GM21723 (cell line): ENCODE data around the gene NDEL1.

Experiments used
- ATAC-seq: cut with Tn5 transposase; IDR thresholded peaks from one replicate; pipeline ENCODE4 v1.9.1; 2021; ENCODE audit warnings: mild to moderate bottlenecking, moderate library complexity; ENCODE audit not compliant: unreplicated experiment

The NDEL1 gene

DNA sequence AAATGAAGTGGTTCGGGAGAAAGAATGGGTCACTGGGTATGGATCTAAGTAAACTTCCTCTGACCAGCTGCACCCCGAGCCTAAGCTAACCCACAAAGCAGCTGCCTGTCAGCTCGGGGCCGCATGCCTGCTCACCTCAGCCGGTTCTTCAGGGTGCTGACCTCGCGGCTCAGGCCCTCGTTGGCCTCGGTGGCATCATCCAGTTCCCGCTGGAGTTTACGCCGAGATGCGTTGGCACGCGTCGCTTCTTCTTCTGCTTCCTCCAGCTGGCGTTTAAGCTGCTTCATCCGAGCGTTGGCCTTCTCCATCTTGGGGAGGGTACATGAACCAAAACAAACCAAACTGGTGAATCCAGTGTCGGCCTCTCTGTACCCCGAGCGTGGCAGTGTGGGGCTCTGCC, 41.1 kb downstream of the NDEL1 start:
- no peak for ATAC-seq

- ATAC-seq = no peak
These were observed 41.5 kb downstream of the NDEL1 start for GRCh38 chr17:8477171-8477570.

DNA sequence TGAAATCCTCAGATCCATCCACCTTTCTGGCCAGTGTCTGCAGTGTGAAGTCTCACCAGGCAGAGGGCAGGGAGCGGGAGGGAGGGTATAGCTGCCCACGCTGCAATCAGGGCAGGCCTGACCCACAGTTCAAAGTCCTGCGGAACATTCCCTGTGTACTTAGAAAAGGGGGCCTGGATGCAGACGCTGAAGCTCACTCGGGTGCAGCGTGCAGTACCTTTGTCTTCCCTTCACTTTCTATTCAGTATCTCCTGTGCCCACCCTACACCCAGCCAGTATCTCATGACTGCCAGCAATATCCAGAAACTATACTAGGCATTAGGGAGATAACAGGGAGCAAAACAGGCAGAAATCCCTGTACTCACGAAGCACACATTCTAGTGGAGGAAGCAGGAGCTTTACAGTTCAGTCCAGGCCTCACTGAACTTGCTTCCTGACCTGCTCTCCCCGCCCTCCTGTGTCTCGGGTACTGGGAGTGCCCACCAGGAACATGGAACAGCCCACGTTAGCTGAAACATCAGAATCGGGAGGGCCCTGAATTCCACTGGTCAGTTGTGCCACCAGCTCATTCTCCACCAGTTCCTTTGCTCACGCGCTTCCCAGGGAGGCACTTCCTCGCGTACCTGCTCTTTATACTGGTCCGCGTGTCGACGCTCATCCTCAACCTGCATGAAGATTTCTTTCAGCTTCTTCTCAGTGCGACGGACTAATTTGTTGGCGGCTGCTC, 42.2 kb downstream of the NDEL1 start:
- ATAC-seq = no peak

DNA sequence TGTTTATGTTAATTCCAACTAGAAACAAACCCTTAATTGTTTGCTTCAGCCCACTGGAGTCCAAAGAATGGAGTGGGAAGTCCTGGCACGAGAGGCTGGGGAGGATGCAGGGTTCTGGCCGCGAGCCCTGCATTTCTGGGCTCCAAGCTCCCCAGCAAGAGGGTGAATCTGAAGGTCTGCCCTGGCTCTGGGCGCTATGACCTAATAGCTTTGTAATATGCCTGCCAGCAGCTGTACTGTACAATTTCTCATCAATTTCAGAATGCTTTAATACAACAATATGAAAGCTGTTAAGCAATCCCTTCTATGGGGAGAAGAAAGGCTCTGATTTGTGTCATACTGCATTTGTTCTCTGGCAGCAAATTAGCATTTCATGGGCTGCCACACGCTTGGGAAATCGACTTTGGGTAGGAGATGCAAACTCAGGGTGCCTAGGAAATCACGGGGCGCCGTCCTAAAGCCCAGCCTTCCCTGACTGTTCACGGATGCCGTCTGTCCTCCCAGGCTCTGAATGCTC, 43.8 kb downstream of the NDEL1 start:
- ATAC-seq = no peak

DNA sequence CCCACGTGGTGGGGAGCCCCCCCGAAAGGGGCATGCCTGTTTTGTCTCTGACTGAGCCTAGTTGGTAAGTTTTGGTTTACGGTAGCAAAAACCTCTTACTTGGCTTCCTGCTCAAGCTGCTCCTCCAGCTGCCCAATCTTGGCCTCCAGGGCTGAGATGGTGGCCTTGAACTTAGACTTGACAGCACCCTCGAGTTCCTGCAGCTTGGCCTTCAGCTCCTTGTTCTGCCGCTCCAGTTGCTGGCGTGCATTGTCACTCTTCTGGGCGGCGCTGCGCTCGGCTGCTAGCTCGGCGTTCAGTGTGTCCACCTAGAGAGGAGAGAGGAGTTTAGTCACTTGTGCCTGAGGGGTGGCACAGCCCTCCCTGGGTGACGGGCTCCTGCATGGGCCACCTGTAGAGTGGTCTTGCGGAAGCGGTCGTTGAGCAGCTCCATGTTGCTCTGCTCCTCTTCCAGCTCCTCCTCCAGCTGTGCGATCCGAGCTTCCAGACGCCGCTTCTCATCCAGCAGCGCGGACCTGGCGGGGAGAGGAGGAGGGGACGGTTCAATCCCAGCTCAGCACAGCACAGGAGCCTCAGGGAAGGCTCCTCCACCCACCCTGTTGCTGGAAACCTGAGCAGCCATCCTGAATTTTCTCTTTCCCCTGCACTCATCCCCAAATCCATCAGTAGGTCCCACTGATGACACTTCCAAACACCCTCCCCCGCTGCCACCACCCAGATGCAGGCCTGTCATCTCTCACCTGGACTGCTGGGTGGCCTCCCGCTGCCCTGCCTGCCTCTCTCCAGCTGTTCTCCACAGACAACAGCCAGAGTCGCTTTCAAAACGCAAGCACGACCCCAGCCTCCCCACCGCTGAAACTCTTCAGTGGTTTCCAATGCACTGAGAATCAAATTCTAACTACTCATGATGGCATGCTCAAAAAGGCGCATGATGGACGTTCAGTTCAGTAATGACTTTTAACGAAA, 44.6 kb downstream of the NDEL1 start:
- ATAC-seq = no peak

DNA sequence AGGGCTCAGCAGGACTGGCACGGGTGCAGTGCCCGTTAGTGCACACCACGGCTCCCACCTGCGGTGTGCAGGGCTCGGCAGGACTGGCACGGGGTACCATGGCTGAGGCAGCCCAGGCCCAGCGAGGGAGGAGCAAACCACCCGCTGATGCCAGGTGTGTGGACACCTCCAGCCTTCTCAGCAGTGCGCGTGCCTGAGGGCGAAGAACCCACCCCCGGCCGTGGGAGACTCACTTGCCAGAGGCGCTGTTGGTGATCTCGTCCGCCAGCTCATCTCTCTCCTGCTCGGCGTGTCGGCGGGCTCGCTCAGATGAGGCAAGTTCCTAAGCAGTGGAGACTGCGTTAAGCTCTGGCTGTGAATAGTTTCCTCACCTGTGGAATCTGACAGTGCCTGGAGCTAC, 45.4 kb downstream of the NDEL1 start:
- no peak for ATAC-seq

GRCh38 chr17:8481703-8482102, 46.0 kb downstream of the NDEL1 start:
- ATAC-seq = no peak

- no peak for ATAC-seq
These were observed 46.9 kb downstream of the NDEL1 start for GRCh38 chr17:8482546-8482945.

DNA sequence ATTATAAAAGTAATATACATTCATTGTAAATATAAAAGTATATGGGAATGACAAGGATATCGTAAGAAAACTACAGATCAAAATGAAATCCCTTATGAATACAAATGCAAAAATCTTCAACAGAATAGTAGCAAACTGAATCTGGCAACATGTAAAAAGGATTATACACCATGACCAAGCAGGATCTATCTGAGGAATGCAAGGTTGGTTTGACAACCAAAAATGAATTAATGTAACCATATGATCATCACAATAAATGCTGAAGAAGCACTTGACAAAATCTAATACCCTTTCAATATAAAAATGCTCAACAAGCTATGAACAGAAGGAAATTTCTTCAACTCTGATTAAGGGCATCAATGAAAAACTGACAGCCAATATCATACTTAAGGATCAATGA, 48.8 kb downstream of the NDEL1 start:
- ATAC-seq = no peak

GRCh38 chr17:8485491-8485890, 49.8 kb downstream of the NDEL1 start:
- no peak for ATAC-seq

DNA sequence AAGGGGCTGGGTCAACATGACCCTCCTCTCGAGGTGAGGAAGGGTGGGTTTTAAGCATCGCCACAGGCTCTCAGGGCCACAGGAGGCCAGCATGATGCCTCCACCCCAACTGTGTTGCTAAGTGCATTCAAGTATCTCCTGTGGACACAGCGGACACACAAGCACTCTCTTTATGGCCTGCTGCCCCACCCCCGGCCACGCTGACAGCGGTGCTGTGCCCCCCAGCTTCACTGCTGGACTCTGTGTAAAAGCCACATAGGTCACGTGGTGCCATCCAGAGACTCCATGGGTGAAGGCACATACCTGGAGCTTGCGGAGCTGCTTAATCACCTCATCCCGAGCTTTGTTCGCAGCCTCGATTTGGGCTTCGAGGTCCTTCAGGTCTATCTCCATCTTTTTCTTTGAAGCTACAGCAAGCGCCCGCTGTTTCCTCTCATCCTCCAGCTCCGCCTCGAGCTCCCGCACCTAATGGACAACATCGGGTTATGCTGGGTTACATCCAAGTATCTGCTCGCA, 51.5 kb downstream of the NDEL1 start:
- no peak for ATAC-seq

GRCh38 chr17:8487743-8488142, 52.1 kb downstream of the NDEL1 start:
- ATAC-seq = no peak

GRCh38 chr17:8488491-8488890, 52.8 kb downstream of the NDEL1 start:
- ATAC-seq = no peak

- no peak for ATAC-seq
These were observed 53.2 kb downstream of the NDEL1 start for GRCh38 chr17:8488901-8489300.

- ATAC-seq = no peak
These were observed 54.2 kb downstream of the NDEL1 start for GRCh38 chr17:8489841-8490240.

DNA sequence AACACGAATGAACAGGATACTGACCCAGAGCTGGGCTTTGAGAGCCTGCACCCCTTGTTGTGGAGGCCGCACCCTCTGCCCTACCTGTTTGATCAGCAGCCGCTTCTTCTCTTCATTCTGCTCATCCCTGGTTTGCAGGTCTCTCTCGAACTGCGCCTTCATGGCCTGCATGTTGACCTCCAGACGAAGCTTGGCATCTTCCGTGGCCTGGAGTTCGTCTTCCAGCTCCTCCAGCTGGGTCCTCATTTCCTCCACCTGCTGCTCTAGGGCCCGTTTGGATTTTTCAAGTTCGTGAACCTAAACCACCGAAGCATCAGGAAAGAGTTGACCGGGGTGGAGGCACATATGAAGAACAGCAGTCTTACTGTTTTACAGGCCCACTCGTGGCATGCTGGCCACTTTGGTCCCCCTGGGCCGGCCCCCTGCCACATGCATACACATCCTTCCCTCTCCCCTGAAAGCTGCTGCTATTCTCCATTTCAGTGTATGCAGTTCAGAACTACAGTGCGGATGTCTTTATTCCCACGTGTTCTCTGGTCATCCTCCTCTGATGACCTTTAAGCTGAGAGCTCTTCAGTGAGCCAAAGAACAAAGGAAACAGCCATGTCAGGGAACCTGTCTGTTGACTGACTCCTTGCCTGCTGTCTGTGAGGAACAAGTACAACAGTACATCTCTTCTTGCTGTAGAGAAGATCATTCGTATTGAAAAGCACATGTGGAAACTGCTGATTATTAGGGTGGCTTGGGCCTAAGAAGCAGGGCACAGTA, 54.8 kb downstream of the NDEL1 start:
- ATAC-seq = no peak

DNA sequence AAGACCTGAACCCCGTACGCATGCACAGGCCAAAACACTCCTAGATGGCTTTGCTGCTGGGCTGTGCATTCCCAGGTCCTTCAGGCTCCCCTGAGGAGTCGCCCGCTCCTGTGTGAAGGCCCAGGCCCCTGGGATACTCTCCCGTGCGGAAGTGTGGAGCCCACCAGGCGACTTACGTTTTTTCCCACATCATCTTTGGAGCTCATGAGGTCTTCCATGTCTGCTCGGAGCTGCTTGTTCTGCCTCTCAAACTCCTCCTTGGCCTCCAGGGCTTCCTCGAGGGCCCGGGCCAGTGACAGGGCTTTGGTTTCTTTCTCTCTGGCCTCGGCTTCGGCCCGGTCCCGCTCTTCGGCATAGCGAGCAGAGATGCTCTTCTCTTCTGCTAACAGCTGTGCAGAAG, 56.4 kb downstream of the NDEL1 start:
- no peak for ATAC-seq

DNA sequence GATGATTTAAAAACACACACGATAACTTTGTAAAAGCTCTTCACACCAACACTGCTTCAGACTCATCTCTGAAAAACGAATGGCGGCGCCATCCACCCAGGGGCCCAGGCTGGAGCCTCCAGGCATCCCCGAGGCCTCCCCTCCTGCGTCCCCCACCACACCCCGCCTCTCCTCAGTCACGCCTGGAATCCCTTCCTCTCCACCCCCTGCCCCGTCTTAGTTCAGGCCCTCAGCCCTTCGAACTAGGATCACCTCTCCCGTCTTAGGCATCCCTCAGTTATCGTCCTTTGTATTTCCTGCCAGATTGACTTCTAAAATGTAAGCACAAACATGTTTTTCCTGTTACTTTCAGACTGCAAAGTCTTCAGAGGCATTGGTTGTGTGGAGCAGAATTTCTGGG, 58.3 kb downstream of the NDEL1 start:
- no peak for ATAC-seq

DNA sequence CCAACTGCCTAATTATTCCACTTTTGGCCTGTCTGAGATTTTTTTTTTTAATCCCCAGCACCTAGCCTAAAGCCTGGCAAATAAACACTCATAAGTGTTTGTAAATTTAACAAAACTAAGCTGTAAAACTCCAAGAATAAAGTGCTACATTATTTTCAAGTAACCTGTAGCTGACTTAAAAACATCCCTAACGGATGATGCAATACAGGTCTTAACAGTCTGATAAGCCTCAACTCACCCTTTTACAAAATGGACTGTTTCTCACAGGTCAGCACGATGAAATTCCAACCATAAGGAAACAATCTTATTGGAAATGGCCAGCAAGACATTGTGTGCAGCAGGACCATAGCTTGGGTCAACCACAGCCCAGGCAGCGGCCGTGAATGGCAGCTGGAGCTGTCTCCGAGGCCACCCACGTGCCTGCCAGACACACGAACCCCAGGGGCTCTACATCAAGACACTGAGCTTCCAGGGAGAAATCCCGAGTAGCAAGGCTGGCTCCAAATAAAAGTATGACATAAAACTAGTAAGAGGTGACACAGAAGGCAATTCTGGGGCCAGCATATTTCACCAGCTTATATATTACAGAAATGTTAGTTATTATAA, 58.9 kb downstream of the NDEL1 start:
- ATAC-seq = no peak

GRCh38 chr17:8496081-8496480, 60.4 kb downstream of the NDEL1 start:
- ATAC-seq = no peak

- ATAC-seq = no peak
These were observed 63.5 kb downstream of the NDEL1 start for GRCh38 chr17:8499171-8499570.
